ENCODE measurements around the gene ALAS2.

Gene ALAS2

DNA sequence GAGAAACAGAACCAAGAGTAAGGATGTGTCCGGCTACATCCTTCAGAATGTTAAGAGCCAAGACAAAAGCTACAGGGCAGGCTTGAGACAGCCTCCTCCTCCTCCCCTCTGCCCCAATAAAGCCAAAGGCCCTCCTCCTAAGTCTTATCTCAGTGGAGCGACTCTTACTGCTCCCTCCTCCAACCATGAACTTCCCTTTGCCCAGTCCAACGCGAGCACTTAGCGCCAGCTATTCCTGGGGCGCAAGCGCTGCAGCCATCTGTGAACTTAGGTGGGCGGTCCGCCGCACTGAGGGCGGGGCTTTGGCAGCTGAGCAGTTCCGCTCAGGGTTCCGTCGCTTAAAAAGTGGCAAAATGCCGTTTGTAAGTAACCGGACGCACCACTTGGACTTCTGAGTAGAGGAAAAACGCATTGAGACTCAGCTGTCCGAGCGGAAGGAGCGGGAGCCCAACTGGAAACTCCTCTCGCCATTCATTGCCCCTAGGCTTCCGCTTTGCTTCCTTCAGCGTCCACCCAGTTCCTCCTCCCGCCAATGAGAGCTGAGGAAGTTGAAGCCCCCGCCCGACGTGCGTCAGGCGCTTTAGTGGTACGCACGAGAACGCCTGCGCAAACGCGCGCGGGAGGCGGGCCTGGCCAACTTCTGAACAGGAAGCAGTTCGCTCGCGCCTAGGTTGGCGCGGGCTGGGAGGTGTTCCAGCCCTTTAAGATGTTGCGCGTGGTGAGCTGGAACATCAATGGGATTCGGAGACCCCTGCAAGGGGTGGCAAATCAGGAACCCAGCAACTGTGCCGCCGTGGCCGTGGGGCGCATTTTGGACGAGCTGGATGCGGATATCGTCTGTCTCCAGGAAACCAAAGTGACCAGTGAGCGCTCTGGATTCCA is 30.8 kb downstream of the ALAS2 start, which contains the start of gene APEX2:
Gene APEX2 (plus strand): TSS at position 647 of the 882 bp plus-strand sequence. CDS start 60 bp downstream, at position 707.
- TF ChIP-seq, protein P1, sequence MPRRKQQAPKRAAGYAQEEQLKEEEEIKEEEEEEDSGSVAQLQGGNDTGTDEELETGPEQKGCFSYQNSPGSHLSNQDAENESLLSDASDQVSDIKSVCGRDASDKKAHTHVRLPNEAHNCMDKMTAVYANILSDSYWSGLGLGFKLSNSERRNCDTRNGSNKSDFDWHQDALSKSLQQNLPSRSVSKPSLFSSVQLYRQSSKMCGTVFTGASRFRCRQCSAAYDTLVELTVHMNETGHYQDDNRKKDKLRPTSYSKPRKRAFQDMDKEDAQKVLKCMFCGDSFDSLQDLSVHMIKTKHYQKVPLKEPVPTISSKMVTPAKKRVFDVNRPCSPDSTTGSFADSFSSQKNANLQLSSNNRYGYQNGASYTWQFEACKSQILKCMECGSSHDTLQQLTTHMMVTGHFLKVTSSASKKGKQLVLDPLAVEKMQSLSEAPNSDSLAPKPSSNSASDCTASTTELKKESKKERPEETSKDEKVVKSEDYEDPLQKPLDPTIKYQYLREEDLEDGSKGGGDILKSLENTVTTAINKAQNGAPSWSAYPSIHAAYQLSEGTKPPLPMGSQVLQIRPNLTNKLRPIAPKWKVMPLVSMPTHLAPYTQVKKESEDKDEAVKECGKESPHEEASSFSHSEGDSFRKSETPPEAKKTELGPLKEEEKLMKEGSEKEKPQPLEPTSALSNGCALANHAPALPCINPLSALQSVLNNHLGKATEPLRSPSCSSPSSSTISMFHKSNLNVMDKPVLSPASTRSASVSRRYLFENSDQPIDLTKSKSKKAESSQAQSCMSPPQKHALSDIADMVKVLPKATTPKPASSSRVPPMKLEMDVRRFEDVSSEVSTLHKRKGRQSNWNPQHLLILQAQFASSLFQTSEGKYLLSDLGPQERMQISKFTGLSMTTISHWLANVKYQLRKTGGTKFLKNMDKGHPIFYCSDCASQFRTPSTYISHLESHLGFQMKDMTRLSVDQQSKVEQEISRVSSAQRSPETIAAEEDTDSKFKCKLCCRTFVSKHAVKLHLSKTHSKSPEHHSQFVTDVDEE (CRISPR knock-in tag; IDR thresholded peaks at IDR 0.05) = no peak
- no peak for TF ChIP-seq ZNF70 (CRISPR knock-in tag; IDR thresholded peaks at IDR 0.05)
- no peak for TF ChIP-seq PPARA (CRISPR knock-in tag; IDR thresholded peaks at IDR 0.05; ENCODE audit: borderline replicate concordance)
- no peak for TF ChIP-seq ARNTL (CRISPR knock-in tag; IDR thresholded peaks at IDR 0.05; ENCODE audit: borderline replicate concordance, low read depth)
- TF ChIP-seq, protein P2, sequence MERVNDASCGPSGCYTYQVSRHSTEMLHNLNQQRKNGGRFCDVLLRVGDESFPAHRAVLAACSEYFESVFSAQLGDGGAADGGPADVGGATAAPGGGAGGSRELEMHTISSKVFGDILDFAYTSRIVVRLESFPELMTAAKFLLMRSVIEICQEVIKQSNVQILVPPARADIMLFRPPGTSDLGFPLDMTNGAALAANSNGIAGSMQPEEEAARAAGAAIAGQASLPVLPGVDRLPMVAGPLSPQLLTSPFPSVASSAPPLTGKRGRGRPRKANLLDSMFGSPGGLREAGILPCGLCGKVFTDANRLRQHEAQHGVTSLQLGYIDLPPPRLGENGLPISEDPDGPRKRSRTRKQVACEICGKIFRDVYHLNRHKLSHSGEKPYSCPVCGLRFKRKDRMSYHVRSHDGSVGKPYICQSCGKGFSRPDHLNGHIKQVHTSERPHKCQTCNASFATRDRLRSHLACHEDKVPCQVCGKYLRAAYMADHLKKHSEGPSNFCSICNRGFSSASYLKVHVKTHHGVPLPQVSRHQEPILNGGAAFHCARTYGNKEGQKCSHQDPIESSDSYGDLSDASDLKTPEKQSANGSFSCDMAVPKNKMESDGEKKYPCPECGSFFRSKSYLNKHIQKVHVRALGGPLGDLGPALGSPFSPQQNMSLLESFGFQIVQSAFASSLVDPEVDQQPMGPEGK (CRISPR knock-in tag; IDR thresholded peaks at IDR 0.05; ENCODE audit: borderline replicate concordance) = no peak
- TF ChIP-seq ESRRG (CRISPR knock-in tag; IDR thresholded peaks at IDR 0.05) = no peak
- peak; percentile 97 for ATAC-seq

DNA sequence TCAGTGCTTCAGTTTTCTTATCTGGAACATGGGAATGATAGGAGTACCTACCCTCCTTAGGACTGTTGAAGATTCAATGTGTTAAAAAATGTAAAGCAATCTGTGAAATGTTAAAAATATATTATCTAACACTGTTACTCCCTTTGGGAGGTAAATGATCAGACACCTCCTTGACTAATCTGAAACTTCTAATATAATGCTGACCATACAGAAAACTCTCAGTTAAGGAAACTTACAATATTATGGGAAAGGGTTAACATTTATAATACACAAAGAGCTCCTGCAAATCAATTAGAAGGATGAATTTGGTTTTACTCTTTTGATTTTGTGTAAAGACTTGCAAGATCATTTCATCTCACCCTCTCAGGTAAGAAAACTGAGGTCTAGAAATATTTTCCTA is 35.2 kb downstream of the ALAS2 start:
- no peak for TF ChIP-seq GLIS3 (CRISPR knock-in tag; IDR thresholded peaks at IDR 0.05)
- TF ChIP-seq, protein P3, sequence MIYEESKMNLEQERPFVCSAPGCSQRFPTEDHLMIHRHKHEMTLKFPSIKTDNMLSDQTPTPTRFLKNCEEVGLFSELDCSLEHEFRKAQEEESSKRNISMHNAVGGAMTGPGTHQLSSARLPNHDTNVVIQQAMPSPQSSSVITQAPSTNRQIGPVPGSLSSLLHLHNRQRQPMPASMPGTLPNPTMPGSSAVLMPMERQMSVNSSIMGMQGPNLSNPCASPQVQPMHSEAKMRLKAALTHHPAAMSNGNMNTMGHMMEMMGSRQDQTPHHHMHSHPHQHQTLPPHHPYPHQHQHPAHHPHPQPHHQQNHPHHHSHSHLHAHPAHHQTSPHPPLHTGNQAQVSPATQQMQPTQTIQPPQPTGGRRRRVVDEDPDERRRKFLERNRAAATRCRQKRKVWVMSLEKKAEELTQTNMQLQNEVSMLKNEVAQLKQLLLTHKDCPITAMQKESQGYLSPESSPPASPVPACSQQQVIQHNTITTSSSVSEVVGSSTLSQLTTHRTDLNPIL (CRISPR knock-in tag; IDR thresholded peaks at IDR 0.05; ENCODE audit: low read depth) = no peak
- TF ChIP-seq SNAI2 (CRISPR knock-in tag; IDR thresholded peaks at IDR 0.05) = no peak
- TF ChIP-seq CSDC2 (CRISPR knock-in tag; IDR thresholded peaks at IDR 0.05) = no peak
- TF ChIP-seq, protein P2 (CRISPR knock-in tag; IDR thresholded peaks at IDR 0.05; ENCODE audit: borderline replicate concordance) = no peak
- TF ChIP-seq ZNF8 (CRISPR knock-in tag; IDR thresholded peaks at IDR 0.05) = no peak
- no peak for TF ChIP-seq ZC3H10 (CRISPR knock-in tag; IDR thresholded peaks at IDR 0.05)
- no peak for TF ChIP-seq ZFP3 (CRISPR knock-in tag; IDR thresholded peaks at IDR 0.05)
- no peak for TF ChIP-seq ZNF565 (CRISPR knock-in tag; conservative IDR thresholded peaks at IDR 0.05; ENCODE audit: low read depth)
- TF ChIP-seq, protein P1 (CRISPR knock-in tag; IDR thresholded peaks at IDR 0.05) = no peak
- no peak for TF ChIP-seq PPARA (CRISPR knock-in tag; IDR thresholded peaks at IDR 0.05; ENCODE audit: borderline replicate concordance)
- TF ChIP-seq RARB (CRISPR knock-in tag; IDR thresholded peaks at IDR 0.05) = no peak
- TF ChIP-seq, protein P4, sequence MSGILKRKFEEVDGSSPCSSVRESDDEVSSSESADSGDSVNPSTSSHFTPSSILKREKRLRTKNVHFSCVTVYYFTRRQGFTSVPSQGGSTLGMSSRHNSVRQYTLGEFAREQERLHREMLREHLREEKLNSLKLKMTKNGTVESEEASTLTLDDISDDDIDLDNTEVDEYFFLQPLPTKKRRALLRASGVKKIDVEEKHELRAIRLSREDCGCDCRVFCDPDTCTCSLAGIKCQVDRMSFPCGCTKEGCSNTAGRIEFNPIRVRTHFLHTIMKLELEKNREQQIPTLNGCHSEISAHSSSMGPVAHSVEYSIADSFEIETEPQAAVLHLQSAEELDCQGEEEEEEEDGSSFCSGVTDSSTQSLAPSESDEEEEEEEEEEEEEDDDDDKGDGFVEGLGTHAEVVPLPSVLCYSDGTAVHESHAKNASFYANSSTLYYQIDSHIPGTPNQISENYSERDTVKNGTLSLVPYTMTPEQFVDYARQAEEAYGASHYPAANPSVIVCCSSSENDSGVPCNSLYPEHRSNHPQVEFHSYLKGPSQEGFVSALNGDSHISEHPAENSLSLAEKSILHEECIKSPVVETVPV (CRISPR knock-in tag; IDR thresholded peaks at IDR 0.05) = no peak
- no peak for TF ChIP-seq ZNF70 (CRISPR knock-in tag; IDR thresholded peaks at IDR 0.05)
- no peak for TF ChIP-seq ARNTL (CRISPR knock-in tag; IDR thresholded peaks at IDR 0.05; ENCODE audit: borderline replicate concordance, low read depth)
- TF ChIP-seq, protein P5, sequence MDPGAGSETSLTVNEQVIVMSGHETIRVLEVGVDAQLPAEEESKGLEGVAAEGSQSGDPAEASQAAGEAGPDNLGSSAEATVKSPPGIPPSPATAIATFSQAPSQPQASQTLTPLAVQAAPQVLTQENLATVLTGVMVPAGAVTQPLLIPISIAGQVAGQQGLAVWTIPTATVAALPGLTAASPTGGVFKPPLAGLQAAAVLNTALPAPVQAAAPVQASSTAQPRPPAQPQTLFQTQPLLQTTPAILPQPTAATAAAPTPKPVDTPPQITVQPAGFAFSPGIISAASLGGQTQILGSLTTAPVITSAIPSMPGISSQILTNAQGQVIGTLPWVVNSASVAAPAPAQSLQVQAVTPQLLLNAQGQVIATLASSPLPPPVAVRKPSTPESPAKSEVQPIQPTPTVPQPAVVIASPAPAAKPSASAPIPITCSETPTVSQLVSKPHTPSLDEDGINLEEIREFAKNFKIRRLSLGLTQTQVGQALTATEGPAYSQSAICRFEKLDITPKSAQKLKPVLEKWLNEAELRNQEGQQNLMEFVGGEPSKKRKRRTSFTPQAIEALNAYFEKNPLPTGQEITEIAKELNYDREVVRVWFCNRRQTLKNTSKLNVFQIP (CRISPR knock-in tag; IDR thresholded peaks at IDR 0.05; ENCODE audit: borderline replicate concordance, low read depth) = no peak
- TF ChIP-seq TOX (CRISPR knock-in tag; IDR thresholded peaks at IDR 0.05; ENCODE audit: borderline replicate concordance) = no peak
- TF ChIP-seq ESRRG (CRISPR knock-in tag; IDR thresholded peaks at IDR 0.05) = no peak
- ATAC-seq = no peak
